H1 (cell line): ENCODE results near the gene THYN1. TPM values are rescaled to one million over a fixed set of nuclear protein-coding genes. Genes with fewer than 3 reads are reported as not detected.

ENCODE experiments used
- ASH2L ChIP-seq: fragments of 200-600, 300-600 bp; sonication (generic); IDR thresholded peaks from one replicate; pipeline ENCODE4 v1.7.1; 2017; ENCODE audit warnings: low read length
- CBX5 ChIP-seq: fragments of 300-800, 300-1000 bp; sonication (generic); IDR thresholded peaks from 2 replicates; pipeline ENCODE4 v1.7.1; 2016; ENCODE audit warnings: antibody characterized with exemption, low read length, low read depth
- CBX8 ChIP-seq: fragments of 300-800, 300-1000 bp; sonication (generic); IDR thresholded peaks from 2 replicates; pipeline ENCODE4 v1.7.1; 2016; ENCODE audit warnings: low read depth, low read length, borderline replicate concordance
- EP300 ChIP-seq, 2 experiments: IDR thresholded peaks; 1 replicate in 1 of 2; 2 replicates in 1 of 2; pipeline ENCODE4 v1.6.1; 2011 to 2012; ENCODE audit warnings: low read depth in 2 of 2, low read length in 2 of 2, mild to moderate bottlenecking in 2 of 2, borderline replicate concordance in 1 of 2, inconsistent platforms in 1 of 2, moderate library complexity in 1 of 2
- JUN ChIP-seq: IDR thresholded peaks from 2 replicates; pipeline ENCODE4 v1.6.1; 2011; ENCODE audit warnings: low read depth, mild to moderate bottlenecking, improper control_type of control experiment, low read length
- JUND ChIP-seq: IDR thresholded peaks from 2 replicates; pipeline ENCODE4 v1.6.1; 2011; ENCODE audit warnings: mild to moderate bottlenecking, improper control_type of control experiment, low read length
- MAFK ChIP-seq: IDR thresholded peaks from 2 replicates; pipeline ENCODE4 v1.6.1; 2012; ENCODE audit warnings: low read depth, mild to moderate bottlenecking, improper control_type of control experiment, low read length
- POLR2A ChIP-seq, 2 experiments: IDR thresholded peaks; 1 replicate in 1 of 2; 2 replicates in 1 of 2; pipeline ENCODE4 v1.6.1; 2011; ENCODE audit warnings: low read depth in 2 of 2, low read length in 2 of 2, mild to moderate bottlenecking in 2 of 2; ENCODE audit errors: control extremely low read depth in 1 of 2
- POLR2AphosphoS5 ChIP-seq: IDR thresholded peaks from 2 replicates; pipeline ENCODE4 v1.6.1; 2011; ENCODE audit warnings: low read depth, low read length
- POU5F1 ChIP-seq: IDR thresholded peaks from 2 replicates; pipeline ENCODE4 v1.6.1; 2011; ENCODE audit warnings: low read depth, mild to moderate bottlenecking, low read length, moderate library complexity
- RBBP5 ChIP-seq: IDR thresholded peaks from 2 replicates; pipeline ENCODE4 v1.7.1; 2012; ENCODE audit warnings: low read depth, mild to moderate bottlenecking, inconsistent platforms, low read length, moderate library complexity, borderline replicate concordance
- RNF2 ChIP-seq: fragments of 200-900, 300-1000 bp; sonication (generic); IDR thresholded peaks from 2 replicates; pipeline ENCODE4 v1.7.1; 2016; ENCODE audit warnings: borderline replicate concordance, low read depth, mild to moderate bottlenecking, antibody characterized with exemption, low read length; ENCODE audit not compliant: poor library complexity, severe bottlenecking; ENCODE audit errors: missing control alignments
- RXRA ChIP-seq: IDR thresholded peaks from 2 replicates; pipeline ENCODE4 v1.6.1; 2011; ENCODE audit warnings: low read depth, mild to moderate bottlenecking, low read length, moderate library complexity; ENCODE audit not compliant: insufficient read depth
- SIX5 ChIP-seq: IDR thresholded peaks from 2 replicates; pipeline ENCODE4 v1.6.1; 2011; ENCODE audit warnings: mild to moderate bottlenecking, low read depth, low read length
- TAF1 ChIP-seq: IDR thresholded peaks from 2 replicates; pipeline ENCODE4 v1.6.1; 2011; ENCODE audit warnings: mild to moderate bottlenecking, low read depth, low read length
- TAF7 ChIP-seq: optimal IDR thresholded peaks from 2 replicates; pipeline ENCODE3; 2011; ENCODE audit warnings: low read depth, mild to moderate bottlenecking, inconsistent platforms, low read length, moderate library complexity, borderline replicate concordance
- ZNF274 ChIP-seq: IDR thresholded peaks from 2 replicates; pipeline ENCODE4 v1.7.0; 2012; ENCODE audit warnings: low read length, borderline replicate concordance; ENCODE audit errors: extremely low read depth
- polyA plus RNA-seq, 7 experiments: library from polyadenylated mRNA; depleted of rRNA in 3 of 7; stranded (reverse) in 5 of 7; unstranded in 2 of 7; fragments of >200 nt in 5 of 7; fragments of 200-250 nt in 2 of 7; gene quantifications; 1 replicate in 5 of 7; 2 replicates in 1 of 7; 4 replicates in 1 of 7; pipeline versions ENCODE4 v1.2.1 to v1.2.3, GENCODE V29; 2011 to 2013; ENCODE audit warnings: missing spikeins in 2 of 7, mixed read lengths in 2 of 7
- total RNA-seq: library from RNA; stranded (reverse); fragmentation: NEBNext Ultra II Directional; extraction: Animal tissue kit (Norgen Biotek cat#: 25700); gene quantifications from 2 replicates; pipeline ENCODE4 v1.2.1, GENCODE V29; 2021
- TF ChIP-seq, protein P1 (sequence below): IDR thresholded peaks from 2 replicates; pipeline ENCODE4 v1.6.1; 2012; ENCODE audit warnings: low read length, inconsistent platforms

The THYN1 gene
- total and polyA plus RNA-seq, 2 of the 8 experiments (the other 6 are each of a cell fraction or from before 2014, with no cell fraction given), result 77.3 to 95.1 TPM

DNA sequence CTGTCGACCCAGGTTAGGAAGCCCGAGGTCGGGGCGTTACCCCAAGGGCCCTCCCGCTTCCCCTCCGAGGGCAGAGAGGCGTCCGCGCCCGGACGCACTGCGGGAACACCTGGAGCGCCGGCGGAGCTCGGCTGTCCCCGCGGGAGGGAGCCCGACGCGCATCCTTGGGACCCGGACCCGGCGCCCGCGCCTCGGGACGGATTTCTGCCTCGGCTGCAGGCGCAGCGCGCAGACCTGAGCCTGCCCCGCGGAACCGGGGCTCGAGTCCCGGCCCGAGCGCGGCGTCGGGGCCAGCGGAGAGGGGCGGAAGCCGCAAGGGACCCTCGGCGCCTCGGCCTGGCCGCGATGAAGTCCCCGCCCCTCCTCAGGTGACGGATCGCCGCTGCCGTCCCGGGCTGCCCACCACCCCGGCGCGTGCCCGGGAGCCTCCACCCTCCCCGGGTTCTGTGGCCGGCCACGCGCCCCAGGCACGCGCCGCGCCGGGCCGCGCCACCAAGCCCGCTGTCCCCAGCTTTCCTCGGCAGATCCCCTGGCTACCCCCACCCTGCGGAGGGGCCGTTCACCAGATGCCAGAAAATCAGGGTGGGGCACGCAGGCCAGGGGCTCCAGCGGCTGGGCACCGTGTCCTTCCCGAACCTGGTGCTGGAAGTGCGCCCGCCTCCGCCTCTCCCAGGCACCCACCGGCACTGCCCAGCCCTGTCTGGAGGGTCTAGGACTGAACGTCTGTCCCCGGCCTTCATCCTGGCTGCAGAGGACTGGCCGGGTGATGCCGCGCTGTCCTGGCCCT lies 23.4 kb upstream of the THYN1 start (continued):
- peak; percentile 94; the same call in 1 of the 2 replicates for TF ChIP-seq RBBP5
- no peak for TF ChIP-seq POLR2AphosphoS5
- TF ChIP-seq ASH2L, result peak; percentile 22
- TF ChIP-seq, protein P1, sequence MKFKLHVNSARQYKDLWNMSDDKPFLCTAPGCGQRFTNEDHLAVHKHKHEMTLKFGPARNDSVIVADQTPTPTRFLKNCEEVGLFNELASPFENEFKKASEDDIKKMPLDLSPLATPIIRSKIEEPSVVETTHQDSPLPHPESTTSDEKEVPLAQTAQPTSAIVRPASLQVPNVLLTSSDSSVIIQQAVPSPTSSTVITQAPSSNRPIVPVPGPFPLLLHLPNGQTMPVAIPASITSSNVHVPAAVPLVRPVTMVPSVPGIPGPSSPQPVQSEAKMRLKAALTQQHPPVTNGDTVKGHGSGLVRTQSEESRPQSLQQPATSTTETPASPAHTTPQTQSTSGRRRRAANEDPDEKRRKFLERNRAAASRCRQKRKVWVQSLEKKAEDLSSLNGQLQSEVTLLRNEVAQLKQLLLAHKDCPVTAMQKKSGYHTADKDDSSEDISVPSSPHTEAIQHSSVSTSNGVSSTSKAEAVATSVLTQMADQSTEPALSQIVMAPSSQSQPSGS, result no peak
- no peak for TF ChIP-seq RNF2
- TF ChIP-seq TAF1, result 0 out of 2 replicates have a peak, but pooled peaks have one; percentile 6
- no peak for TF ChIP-seq SIX5
- no peak for TF ChIP-seq CBX5
- TF ChIP-seq RXRA, result no peak
- no peak for TF ChIP-seq TAF7
- TF ChIP-seq JUN, result no peak
- no peak for TF ChIP-seq POLR2A (IDR thresholded peaks at IDR 0.05; ENCODE audit: control extremely low read depth in 1 of 2, low read depth in 2 of 2, low read length in 2 of 2)
- TF ChIP-seq POU5F1, result no peak
- no peak for TF ChIP-seq EP300 (IDR thresholded peaks at IDR 0.05; ENCODE audit: borderline replicate concordance in 1 of 2, low read depth in 2 of 2, low read length in 2 of 2)
- no peak for TF ChIP-seq MAFK
- TF ChIP-seq CBX8, result no peak
- no peak for TF ChIP-seq ZNF274
- TF ChIP-seq JUND, result no peak
